ENCODE measurements around the gene CABCOCO1. TPM values are rescaled to one million over a fixed set of nuclear protein-coding genes. Genes with fewer than 3 reads are reported as not detected.

CABCOCO1 gene
- total RNA-seq, 1 donor = 2.2 TPM

DNA sequence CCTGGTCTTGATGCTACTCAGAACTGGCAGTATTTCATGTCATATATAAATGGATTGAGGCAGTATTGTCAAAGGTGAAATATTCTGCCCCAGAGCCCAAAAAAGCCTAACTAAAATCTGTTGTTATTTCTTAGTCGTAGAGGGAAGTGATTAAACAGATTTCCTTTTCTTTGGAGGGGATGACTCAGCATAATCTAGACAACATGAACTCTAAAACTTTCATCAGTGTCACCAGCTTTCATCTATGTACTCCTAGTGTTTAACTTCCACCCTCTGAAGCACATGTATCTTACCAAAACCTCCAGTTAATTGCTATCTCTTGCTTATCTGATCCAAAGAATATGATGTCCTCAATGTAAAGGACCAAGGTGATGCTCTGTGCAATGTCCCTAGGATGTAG is 141.7 kb downstream of the CABCOCO1 start:
- H3K36me3 ChIP-seq (ENCODE audit: insufficient read depth, low read length) = no peaks in the 10 kb centered on the region
- H3K4me1 ChIP-seq (ENCODE audit: insufficient read depth, low read length) = peaks cover 5% of the 10 kb centered on the region
- no peaks in the 10 kb centered on the region for H4K20me1 ChIP-seq (ENCODE audit: insufficient read depth, low read length)
- H2AFZ ChIP-seq (ENCODE audit: low read length) = peak overlapping the region; percentile 30
- H3K4me3 ChIP-seq (ENCODE audit: insufficient read depth, low read length) = no peak overlapping the region
- no peak overlapping the region for H3K27ac ChIP-seq (ENCODE audit: low read depth, low read length)
- TF ChIP-seq, protein P1, sequence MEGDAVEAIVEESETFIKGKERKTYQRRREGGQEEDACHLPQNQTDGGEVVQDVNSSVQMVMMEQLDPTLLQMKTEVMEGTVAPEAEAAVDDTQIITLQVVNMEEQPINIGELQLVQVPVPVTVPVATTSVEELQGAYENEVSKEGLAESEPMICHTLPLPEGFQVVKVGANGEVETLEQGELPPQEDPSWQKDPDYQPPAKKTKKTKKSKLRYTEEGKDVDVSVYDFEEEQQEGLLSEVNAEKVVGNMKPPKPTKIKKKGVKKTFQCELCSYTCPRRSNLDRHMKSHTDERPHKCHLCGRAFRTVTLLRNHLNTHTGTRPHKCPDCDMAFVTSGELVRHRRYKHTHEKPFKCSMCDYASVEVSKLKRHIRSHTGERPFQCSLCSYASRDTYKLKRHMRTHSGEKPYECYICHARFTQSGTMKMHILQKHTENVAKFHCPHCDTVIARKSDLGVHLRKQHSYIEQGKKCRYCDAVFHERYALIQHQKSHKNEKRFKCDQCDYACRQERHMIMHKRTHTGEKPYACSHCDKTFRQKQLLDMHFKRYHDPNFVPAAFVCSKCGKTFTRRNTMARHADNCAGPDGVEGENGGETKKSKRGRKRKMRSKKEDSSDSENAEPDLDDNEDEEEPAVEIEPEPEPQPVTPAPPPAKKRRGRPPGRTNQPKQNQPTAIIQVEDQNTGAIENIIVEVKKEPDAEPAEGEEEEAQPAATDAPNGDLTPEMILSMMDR (IDR thresholded peaks at IDR 0.05; ENCODE audit: extremely low read depth, low read depth, low read length) = no peak
- H3K9me3 ChIP-seq (ENCODE audit: low read depth, low read length) = no peaks in the 10 kb centered on the region
- no peaks in the 10 kb centered on the region for H3K79me2 ChIP-seq (ENCODE audit: insufficient read depth, low read length)
- no peak overlapping the region for H3K4me2 ChIP-seq (ENCODE audit: insufficient read depth, low read length)
- H3K27me3 ChIP-seq (ENCODE audit: insufficient read depth, low read length) = no peaks in the 10 kb centered on the region
- DNase-seq (ENCODE audit: insufficient read length, low spot score, missing footprints) = no peak

DNA sequence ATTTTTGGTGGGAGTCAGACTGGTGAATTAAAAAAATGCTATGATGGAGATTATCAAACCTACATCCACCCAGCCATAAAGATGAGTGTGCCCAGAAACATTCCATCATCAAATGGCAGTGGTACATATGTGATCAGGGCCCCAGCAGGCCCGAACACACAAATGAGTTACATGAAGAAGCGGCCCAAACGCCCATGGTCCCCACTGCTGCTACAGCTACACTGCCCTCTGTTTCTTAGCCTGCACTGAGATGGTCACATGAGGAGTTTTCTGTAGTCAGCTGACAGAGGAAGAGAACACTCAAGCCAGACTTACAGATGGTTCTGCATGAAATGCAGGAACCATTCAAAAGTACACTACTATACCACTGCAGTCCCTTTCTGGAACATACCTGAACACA is 142.4 kb downstream of the CABCOCO1 start:
- Histone ChIP-seq H3K9me3 (ENCODE audit: low read depth, low read length) (no peaks in the 10 kb centered on the region), H3K4me1 (ENCODE audit: insufficient read depth, low read length) (peaks cover 5% of the 10 kb centered on the region), H4K20me1 (ENCODE audit: insufficient read depth, low read length) (no peaks in the 10 kb centered on the region), H3K27me3 (ENCODE audit: insufficient read depth, low read length) (no peaks in the 10 kb centered on the region), H3K79me2 (ENCODE audit: insufficient read depth, low read length) (no peaks in the 10 kb centered on the region), H2AFZ (ENCODE audit: low read length) (no peak overlapping the region), H3K36me3 (ENCODE audit: insufficient read depth, low read length) (no peaks in the 10 kb centered on the region), H3K27ac (ENCODE audit: low read depth, low read length) (no peak overlapping the region), H3K4me2 (ENCODE audit: insufficient read depth, low read length) (no peak overlapping the region), H3K4me3 (ENCODE audit: insufficient read depth, low read length) (no peak overlapping the region)
- DNase-seq (ENCODE audit: insufficient read length, low spot score, missing footprints) = no peak
- TF ChIP-seq, protein P1 (IDR thresholded peaks at IDR 0.05; ENCODE audit: extremely low read depth, low read depth, low read length) = no peak

DNA sequence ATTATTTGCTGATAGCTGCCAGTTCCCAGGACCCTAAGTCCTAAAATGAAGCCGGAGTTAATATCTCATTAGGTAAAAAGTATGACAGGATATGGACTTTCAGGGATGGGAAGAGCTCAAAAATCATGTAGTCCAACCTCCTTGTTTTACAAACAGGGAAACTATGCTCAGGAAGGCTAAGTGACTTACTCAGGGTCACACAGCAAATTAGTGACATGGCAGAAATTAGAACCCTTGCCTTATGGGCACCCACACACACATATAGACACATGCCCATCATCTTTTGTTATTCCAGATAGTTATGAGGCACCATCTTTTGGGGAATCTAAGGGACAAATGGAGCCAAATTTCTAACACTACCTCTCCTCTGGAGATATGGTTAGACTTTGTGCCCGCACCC is 147.5 kb downstream of the CABCOCO1 start:
- Histone ChIP-seq H3K79me2 (ENCODE audit: insufficient read depth, low read length) (no peaks in the 10 kb centered on the region), H2AFZ (ENCODE audit: low read length) (no peak overlapping the region), H3K4me2 (ENCODE audit: insufficient read depth, low read length) (no peak overlapping the region), H3K9me3 (ENCODE audit: low read depth, low read length) (no peaks in the 10 kb centered on the region), H3K27me3 (ENCODE audit: insufficient read depth, low read length) (no peaks in the 10 kb centered on the region), H4K20me1 (ENCODE audit: insufficient read depth, low read length) (no peaks in the 10 kb centered on the region), H3K27ac (ENCODE audit: low read depth, low read length) (no peak overlapping the region), H3K36me3 (ENCODE audit: insufficient read depth, low read length) (no peaks in the 10 kb centered on the region), H3K4me3 (ENCODE audit: insufficient read depth, low read length) (no peak overlapping the region), H3K4me1 (ENCODE audit: insufficient read depth, low read length) (no peaks in the 10 kb centered on the region)
- TF ChIP-seq, protein P1 (IDR thresholded peaks at IDR 0.05; ENCODE audit: extremely low read depth, low read depth, low read length) = no peak
- DNase-seq (ENCODE audit: insufficient read length, low spot score, missing footprints) = no peak

DNA sequence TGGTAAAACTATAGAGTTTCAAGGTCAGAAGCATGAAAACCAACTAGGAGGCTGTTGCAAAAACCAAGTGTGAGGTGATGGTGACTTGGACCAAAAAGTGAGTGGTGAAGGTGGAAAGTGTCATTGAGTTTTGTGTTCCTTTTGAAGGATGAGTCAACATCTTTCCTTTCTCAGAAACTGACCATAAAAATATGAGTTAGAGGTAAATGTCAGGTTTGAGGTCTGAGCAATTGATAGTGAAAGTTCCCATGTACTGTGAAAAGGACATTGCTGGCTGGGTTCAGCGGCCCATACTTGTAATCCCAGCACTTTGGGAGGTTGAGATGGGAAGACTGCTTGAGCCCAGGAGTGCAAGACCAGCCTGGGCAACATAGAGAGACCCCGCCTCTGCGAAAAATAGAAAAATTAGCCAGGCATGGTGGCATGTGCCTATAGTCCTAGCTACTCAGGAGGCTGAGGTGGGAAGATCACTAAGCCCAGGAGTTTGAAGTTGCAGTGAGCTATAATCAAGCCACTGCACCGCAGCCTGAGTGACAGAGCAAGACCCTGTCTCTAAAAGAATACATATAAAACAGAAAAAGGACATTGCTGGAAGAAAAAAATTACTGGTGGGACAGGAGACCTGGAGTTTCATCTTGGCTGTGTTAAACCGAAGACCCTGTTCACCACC is 149.5 kb downstream of the CABCOCO1 start:
- DNase-seq (ENCODE audit: insufficient read length, low spot score, missing footprints) = no peak
- Histone ChIP-seq H3K9me3 (ENCODE audit: low read depth, low read length) (no peaks in the 10 kb centered on the region), H2AFZ (ENCODE audit: low read length) (no peak overlapping the region), H3K4me3 (ENCODE audit: insufficient read depth, low read length) (no peak overlapping the region), H3K27ac (ENCODE audit: low read depth, low read length) (no peak overlapping the region), H3K4me2 (ENCODE audit: insufficient read depth, low read length) (no peak overlapping the region), H3K4me1 (ENCODE audit: insufficient read depth, low read length) (no peaks in the 10 kb centered on the region), H4K20me1 (ENCODE audit: insufficient read depth, low read length) (no peaks in the 10 kb centered on the region), H3K36me3 (ENCODE audit: insufficient read depth, low read length) (no peaks in the 10 kb centered on the region), H3K27me3 (ENCODE audit: insufficient read depth, low read length) (no peaks in the 10 kb centered on the region), H3K79me2 (ENCODE audit: insufficient read depth, low read length) (no peaks in the 10 kb centered on the region)
- TF ChIP-seq, protein P1 (IDR thresholded peaks at IDR 0.05; ENCODE audit: extremely low read depth, low read depth, low read length) = no peak
